NT2/D1 (cell line): ENCODE data around the gene CHST15.

ENCODE experiments used
- SUZ12 ChIP-seq: IDR thresholded peaks from 2 replicates; pipeline ENCODE4 v1.6.1; 2011; ENCODE audit not compliant: insufficient read length, insufficient read depth; ENCODE audit errors: extremely low read depth
- YY1 ChIP-seq: IDR thresholded peaks from 2 replicates; pipeline ENCODE4 v1.6.1; 2011; ENCODE audit not compliant: insufficient read length, insufficient read depth
- ZNF274 ChIP-seq: IDR thresholded peaks from 2 replicates; pipeline ENCODE4 v1.6.1; 2011; ENCODE audit warnings: mild to moderate bottlenecking, low read depth, low read length

DNA sequence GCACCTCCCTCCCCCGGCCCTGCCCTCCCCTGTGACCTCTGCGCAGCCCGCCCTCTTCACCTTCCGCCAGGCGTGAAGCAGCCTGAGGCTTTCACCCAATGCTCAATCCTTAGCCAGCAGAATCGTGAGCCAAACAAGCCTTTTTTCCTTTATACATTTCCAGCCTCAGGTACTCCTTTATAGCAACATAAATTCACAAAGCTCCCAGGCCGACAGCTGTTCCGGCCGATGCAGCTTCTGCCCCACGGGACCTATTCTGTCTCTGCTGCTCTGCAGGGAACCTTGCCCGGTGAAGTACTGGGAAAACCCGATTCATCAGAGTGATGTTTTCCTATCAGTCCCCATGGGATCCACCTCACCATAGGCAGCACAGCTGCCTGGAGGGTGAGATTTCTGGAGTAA lies 87.4 kb downstream of the CHST15 start:
- no peak for TF ChIP-seq YY1
- no peak for TF ChIP-seq ZNF274
- no peak for TF ChIP-seq SUZ12
